ENCODE data around the gene WNT5B. TPM values are rescaled to one million over a fixed set of nuclear protein-coding genes. Genes with fewer than 3 reads are reported as not detected.
A peak's percentile ranks its signal among the peaks of the same experiment; 100 is the strongest.

WNT5B gene
- total RNA-seq, 2 experiments from 2014 or later, result not detected

GRCh38 chr12:1622406-1622805 lies 6.6 kb upstream of the WNT5B start:
- DNase-seq (no peak), ATAC-seq (no peak)
- H3K36me3 Mint-ChIP-seq (ENCODE audit: low read depth), result no peaks in the 10 kb centered on the region
- H3K9me3 Mint-ChIP-seq, result no peaks in the 10 kb centered on the region
- CTCF ChIA-PET, result interaction anchor here (0.8 to 3.8 kb wide), 2 partner anchors 12 to 317 kb away, joined by 3 to 20 read pairs; no protein-coding TSS in a partner anchor
- peaks cover 13% of the 10 kb centered on the region for H3K4me1 Mint-ChIP-seq (ENCODE audit: low read depth)
- no peak overlapping the region for H3K4me3 Mint-ChIP-seq
- intact Hi-C loops (cut with micrococcal nuclease), result no loop called here
- H3K27me3 Mint-ChIP-seq, result peaks cover 7% of the 10 kb centered on the region
- POLR2A ChIA-PET, result interaction anchor here (0.6 kb wide), 1 partner anchor 123 kb away, joined by 4 read pairs; no protein-coding TSS in a partner anchor
- no peak for TF ChIP-seq CTCF (IDR thresholded peaks at IDR 0.05)
- H3K27ac Mint-ChIP-seq, result no peak overlapping the region

GRCh38 chr12:1629338-1630132 lies 504 bp downstream of the WNT5B start:
- Mint-ChIP-seq H3K4me3 (peak overlapping the region; percentile 41), H3K9me3 (no peaks in the 10 kb centered on the region), H3K36me3 (ENCODE audit: low read depth) (no peaks in the 10 kb centered on the region), H3K27ac (no peak overlapping the region), H3K4me1 (ENCODE audit: low read depth) (peaks cover 14% of the 10 kb centered on the region), H3K27me3 (peaks cover 50% of the 10 kb centered on the region)
- ChIA-PET CTCF (interaction anchor here (0.7 to 9.0 kb wide), 8 partner anchors 15 to 511 kb away, joined by 3 to 135 read pairs (median 4); no protein-coding TSS in a partner anchor), POLR2A (interaction anchor here (0.6 to 1.6 kb wide), 2 partner anchors 9 to 14 kb away, joined by 3 read pairs; no protein-coding TSS in a partner anchor)
- no peak for TF ChIP-seq CTCF (IDR thresholded peaks at IDR 0.05)
- no peak for ATAC-seq
- intact Hi-C loops (cut with micrococcal nuclease), result loop anchor here (5.0 kb wide), 1 partner anchor 308 kb away; no protein-coding TSS in a partner anchor
- DNase-seq, result peak; percentile 28

- H3K4me3 Mint-ChIP-seq, result peak overlapping the region; percentile 54
- H3K9me3 Mint-ChIP-seq, result no peaks in the 10 kb centered on the region
- H3K4me1 Mint-ChIP-seq (ENCODE audit: low read depth), result peaks cover 14% of the 10 kb centered on the region
- H3K36me3 Mint-ChIP-seq (ENCODE audit: low read depth), result no peaks in the 10 kb centered on the region
- no peak overlapping the region for H3K27ac Mint-ChIP-seq
- H3K27me3 Mint-ChIP-seq, result peaks cover 56% of the 10 kb centered on the region
- peak; percentile 27 for DNase-seq
- POLR2A ChIA-PET, result interaction anchor here (1.4 to 1.6 kb wide), 2 partner anchors 15 to 309 kb away, joined by 3 to 4 read pairs; no protein-coding TSS in a partner anchor
- TF ChIP-seq CTCF (IDR thresholded peaks at IDR 0.05), result peak; percentile 22
- intact Hi-C loops (cut with micrococcal nuclease), result loop anchor here (5.0 kb wide), 1 partner anchor 307 kb away; no protein-coding TSS in a partner anchor
- peak; percentile 58 for ATAC-seq
- CTCF ChIA-PET, result interaction anchor here (0.6 to 9.0 kb wide), 10 partner anchors 9 to 512 kb away, joined by 3 to 135 read pairs (median 4); no protein-coding TSS in a partner anchor
Measured at GRCh38 chr12:1630133-1630826, 1.2 kb downstream of the WNT5B start.

GRCh38 chr12:1630827-1631591 lies 2.0 kb downstream of the WNT5B start:
- no peak for ATAC-seq
- DNase-seq, result no peak
- Mint-ChIP-seq H3K4me3 (peak overlapping the region; percentile 54), H3K9me3 (no peaks in the 10 kb centered on the region), H3K4me1 (ENCODE audit: low read depth) (peaks cover 14% of the 10 kb centered on the region), H3K27ac (no peak overlapping the region), H3K27me3 (peaks cover 57% of the 10 kb centered on the region), H3K36me3 (ENCODE audit: low read depth) (no peaks in the 10 kb centered on the region)
- intact Hi-C loops (cut with micrococcal nuclease), result loop anchor here (5.0 kb wide), 1 partner anchor 306 kb away; no protein-coding TSS in a partner anchor
- POLR2A ChIA-PET, result interaction anchor here (1.4 to 1.6 kb wide), 2 partner anchors 15 to 309 kb away, joined by 3 to 4 read pairs; no protein-coding TSS in a partner anchor
- CTCF ChIA-PET, result interaction anchor here (0.6 to 9.0 kb wide), 9 partner anchors 10 to 513 kb away, joined by 3 to 135 read pairs (median 4); no protein-coding TSS in a partner anchor
- no peak for TF ChIP-seq CTCF (IDR thresholded peaks at IDR 0.05)

All from activated CD8-positive, alpha-beta T cell treated with anti-CD3 and anti-CD28 coated beads for 36 hours (primary cell).